Neural progenitor cell (in vitro differentiated cells): ENCODE data around the gene TK1. TPM values are rescaled to one million over a fixed set of nuclear protein-coding genes. Genes with fewer than 3 reads are reported as not detected.

Source experiments
- DNase-seq: peaks from one replicate; pipeline ENCODE4 v3.0.0-alpha.2; 2016; ENCODE audit warnings: low spot score
- H2AFZ ChIP-seq: fragments of 200-600 bp; sonication (generic); replicated peaks from 2 replicates; pipeline ENCODE4 v1.6.1; 2016; ENCODE audit warnings: antibody characterized with exemption
- H3F3A ChIP-seq: fragments of 200-600 bp; sonication (generic); 2 replicates; pipeline ENCODE4 v1.6.1; 2016; ENCODE audit warnings: antibody characterized with exemption, low read depth
- H3K27ac ChIP-seq: fragments of 200-600 bp; sonication (generic); 2 replicates; pipeline ENCODE4 v1.5.1; 2016; ENCODE audit warnings: mild to moderate bottlenecking
- H3K27me3 ChIP-seq: fragments of 200-600 bp; sonication (generic); 2 replicates; pipeline ENCODE4 v1.6.1; 2016; ENCODE audit warnings: mild to moderate bottlenecking, moderate library complexity
- H3K36me3 ChIP-seq: fragments of 200-600 bp; sonication (generic); 2 replicates; pipeline ENCODE4 v1.5.1; 2016
- H3K4me1 ChIP-seq: fragments of 200-600 bp; sonication (generic); 2 replicates; pipeline ENCODE4 v1.6.1; 2016; ENCODE audit warnings: mixed run types
- H3K4me2 ChIP-seq: fragments of 200-600 bp; sonication (generic); 2 replicates; pipeline ENCODE4 v1.6.1; 2016
- H3K4me3 ChIP-seq: fragments of 200-600 bp; sonication (generic); 2 replicates; pipeline ENCODE4 v1.5.1; 2016
- H3K79me2 ChIP-seq: fragments of 200-600 bp; sonication (generic); 2 replicates; pipeline ENCODE4 v1.6.1; 2016; ENCODE audit warnings: low read depth
- H3K9ac ChIP-seq: fragments of 200-600 bp; sonication (generic); 2 replicates; pipeline ENCODE4 v1.6.1; 2016
- H3K9me3 ChIP-seq: fragments of 200-600 bp; sonication (generic); 2 replicates; pipeline ENCODE4 v1.5.1; 2016; ENCODE audit warnings: low read depth
- H4K20me1 ChIP-seq: fragments of 200-600 bp; sonication (generic); 2 replicates; pipeline ENCODE4 v1.6.1; 2016; ENCODE audit warnings: low read depth
- H3K27ac Mint-ChIP-seq: 3 replicates; pipeline ENCODE4 v1.8.0; 2021; ENCODE audit warnings: mixed read lengths
- H3K27me3 Mint-ChIP-seq: 2 replicates; pipeline ENCODE4 v1.8.0; 2022; ENCODE audit warnings: low read depth, mild to moderate bottlenecking, inconsistent platforms, moderate library complexity, mixed read lengths; ENCODE audit not compliant: insufficient read depth
- H3K36me3 Mint-ChIP-seq: 3 replicates; pipeline ENCODE4 v1.8.0; 2021; ENCODE audit warnings: mixed read lengths
- H3K4me1 Mint-ChIP-seq: 3 replicates; pipeline ENCODE4 v1.8.0; 2021; ENCODE audit warnings: mixed read lengths
- H3K4me3 Mint-ChIP-seq: 3 replicates; pipeline ENCODE4 v1.8.0; 2021; ENCODE audit warnings: mild to moderate bottlenecking, moderate library complexity, mixed read lengths
- H3K9me3 Mint-ChIP-seq: 3 replicates; pipeline ENCODE4 v1.8.0; 2020; ENCODE audit warnings: mixed read lengths
- CTCF ChIP-seq: fragments of 200-600 bp; sonication (generic); IDR thresholded peaks from 2 replicates; pipeline ENCODE4 v1.5.1; 2017; ENCODE audit warnings: antibody characterized with exemption, mild to moderate bottlenecking
- EZH2 ChIP-seq: fragments of 200-600 bp; sonication (generic); IDR thresholded peaks from 2 replicates; pipeline ENCODE4 v1.6.1; 2017; ENCODE audit warnings: antibody characterized with exemption, mild to moderate bottlenecking, moderate library complexity
- EZH2phosphoT487 ChIP-seq: fragments of 200-600 bp; sonication (generic); IDR thresholded peaks from 2 replicates; pipeline ENCODE4 v1.6.1; 2017; ENCODE audit warnings: antibody characterized with exemption
- total RNA-seq: library from RNA; depleted of rRNA; stranded (reverse); fragments of >200 nt; gene quantifications from 2 replicates; pipeline ENCODE4 v1.2.3, GENCODE V29; 2015; ENCODE audit warnings: low replicate concordance

Gene TK1
- total RNA-seq, 1 donor from 2014 or later, result 27.3 TPM

- H3K79me2 ChIP-seq, result no peaks in the 10 kb centered on the region
- TF ChIP-seq EZH2, result no peak
- no peak for TF ChIP-seq CTCF
- no peak for TF ChIP-seq EZH2phosphoT487
- Mint-ChIP-seq H3K4me3 (no peak overlapping the region), H3K27me3 (peaks cover 4% of the 10 kb centered on the region), H3K27ac (peak overlapping the region; percentile 82), H3K9me3 (no peaks in the 10 kb centered on the region), H3K4me1 (peaks cover 16% of the 10 kb centered on the region), H3K36me3 (no peaks in the 10 kb centered on the region)
- no peak overlapping the region for H3K4me2 ChIP-seq
- peaks cover under 1% of the 10 kb centered on the region for H3K4me1 ChIP-seq
- no peak overlapping the region for H3K4me3 ChIP-seq
- no peak overlapping the region for H3K9ac ChIP-seq
- H2AFZ ChIP-seq, result no peak overlapping the region
- H3K27me3 ChIP-seq, result peaks cover 3% of the 10 kb centered on the region
- H3F3A ChIP-seq, result peaks cover 5% of the 10 kb centered on the region
- no peaks in the 10 kb centered on the region for H4K20me1 ChIP-seq
- no peak overlapping the region for H3K27ac ChIP-seq
- no peaks in the 10 kb centered on the region for H3K36me3 ChIP-seq
- H3K9me3 ChIP-seq, result no peaks in the 10 kb centered on the region
- DNase-seq, result no peak
Measured at GRCh38 chr17:78146471-78146869, 40.4 kb downstream of the TK1 start.

DNA sequence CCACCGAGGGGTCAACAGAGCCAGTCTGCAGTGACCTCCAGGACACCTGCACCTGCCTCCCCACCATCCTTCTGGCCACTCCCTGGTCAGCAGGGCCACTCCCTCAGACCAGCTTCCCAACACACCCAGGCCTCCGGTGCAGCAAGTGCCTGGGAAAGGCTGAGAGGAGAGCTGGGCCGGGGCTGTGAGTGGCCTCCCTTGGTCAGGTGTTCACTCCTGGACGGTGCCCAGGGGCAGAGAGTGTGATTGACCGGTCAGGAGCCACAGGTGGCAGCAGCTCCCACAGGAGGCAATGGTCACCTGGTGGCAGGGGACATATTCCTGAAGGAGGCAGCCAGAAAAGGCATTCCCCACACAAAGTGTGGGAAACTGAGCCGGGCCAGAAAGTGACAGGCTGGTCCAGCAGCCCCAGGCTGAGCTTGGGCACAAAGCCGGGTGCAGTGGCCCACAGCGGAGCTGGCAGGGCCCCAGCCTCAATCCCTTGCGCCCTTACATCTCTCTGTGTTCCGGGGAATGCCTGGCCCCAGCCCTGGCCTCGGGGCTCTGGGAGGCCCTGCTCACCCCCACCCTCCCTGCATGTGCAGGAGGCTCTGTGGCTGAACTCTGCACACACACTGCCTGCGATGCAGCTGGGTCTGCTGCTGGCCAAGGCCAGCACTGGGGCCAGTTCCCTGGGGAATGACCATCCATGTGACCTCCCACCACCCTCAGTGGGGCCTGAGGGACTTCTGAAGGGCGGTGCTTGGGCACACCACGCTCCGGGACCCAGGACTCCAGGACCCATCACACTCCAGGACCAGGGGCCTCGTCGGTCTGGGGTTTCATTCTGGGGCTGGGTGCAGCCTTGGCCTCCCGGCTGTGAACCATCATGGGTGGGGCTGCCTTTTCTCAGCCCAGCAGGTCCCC, 41.9 kb downstream of the TK1 start:
- Histone ChIP-seq H3K27ac (no peak overlapping the region), H3K4me2 (no peak overlapping the region), H3K27me3 (peaks cover 13% of the 10 kb centered on the region), H3K4me3 (no peak overlapping the region), H3K36me3 (no peaks in the 10 kb centered on the region), H3K4me1 (no peaks in the 10 kb centered on the region), H4K20me1 (no peaks in the 10 kb centered on the region), H3K79me2 (no peaks in the 10 kb centered on the region), H3K9ac (no peak overlapping the region), H2AFZ (no peak overlapping the region), H3F3A (peaks cover 6% of the 10 kb centered on the region), H3K9me3 (no peaks in the 10 kb centered on the region)
- no peak for DNase-seq
- no peaks in the 10 kb centered on the region for H3K9me3 Mint-ChIP-seq
- H3K27me3 Mint-ChIP-seq, result peaks cover 9% of the 10 kb centered on the region
- H3K36me3 Mint-ChIP-seq, result no peaks in the 10 kb centered on the region
- no peak overlapping the region for H3K4me3 Mint-ChIP-seq
- H3K4me1 Mint-ChIP-seq, result peaks cover 21% of the 10 kb centered on the region
- TF ChIP-seq CTCF (no peak), EZH2 (no peak), EZH2phosphoT487 (no peak)
- no peak overlapping the region for H3K27ac Mint-ChIP-seq

DNA sequence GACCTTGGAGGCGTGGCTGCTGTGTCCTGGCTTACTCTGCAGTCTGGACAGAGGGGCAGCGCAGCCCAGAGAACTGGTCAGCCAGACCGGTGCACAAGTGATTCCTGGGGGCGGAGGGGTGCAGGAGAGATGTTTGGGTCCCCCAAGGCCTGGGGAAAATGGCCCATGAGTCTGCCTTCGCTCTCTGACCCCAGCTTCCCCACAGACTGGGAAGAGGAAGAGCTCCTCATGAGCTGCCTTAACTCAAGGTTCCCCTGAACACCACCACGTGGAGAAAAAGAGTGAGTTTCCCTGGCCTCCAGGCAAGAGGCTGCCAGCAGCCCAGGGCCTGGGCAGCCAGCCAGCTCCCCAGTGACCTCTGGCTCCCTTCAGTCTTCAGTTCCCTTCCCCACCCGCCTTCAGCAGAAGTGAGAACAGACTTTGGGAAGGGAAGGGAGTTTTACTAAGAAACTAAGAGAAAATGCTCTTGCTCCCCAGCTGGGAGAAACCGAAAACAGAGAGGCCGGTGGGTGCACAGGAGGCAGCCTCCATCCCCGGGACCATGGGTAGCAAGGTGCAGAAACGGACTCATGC, 42.6 kb downstream of the TK1 start:
- H3K9me3 ChIP-seq, result no peaks in the 10 kb centered on the region
- peaks cover 13% of the 10 kb centered on the region for H3K27me3 ChIP-seq
- no peak overlapping the region for H3K9ac ChIP-seq
- H3K4me1 ChIP-seq, result no peaks in the 10 kb centered on the region
- TF ChIP-seq EZH2, result no peak
- no peak for TF ChIP-seq CTCF
- no peak for TF ChIP-seq EZH2phosphoT487
- no peak overlapping the region for H2AFZ ChIP-seq
- no peaks in the 10 kb centered on the region for H3K9me3 Mint-ChIP-seq
- H3K27ac ChIP-seq, result no peak overlapping the region
- peaks cover 21% of the 10 kb centered on the region for H3K4me1 Mint-ChIP-seq
- H3K36me3 Mint-ChIP-seq, result no peaks in the 10 kb centered on the region
- H4K20me1 ChIP-seq, result no peaks in the 10 kb centered on the region
- H3K27ac Mint-ChIP-seq, result peak overlapping the region; percentile 69
- H3K4me3 ChIP-seq, result no peak overlapping the region
- no peak overlapping the region for H3K4me3 Mint-ChIP-seq
- H3K36me3 ChIP-seq, result no peaks in the 10 kb centered on the region
- DNase-seq, result no peak
- H3F3A ChIP-seq, result peaks cover 14% of the 10 kb centered on the region
- no peaks in the 10 kb centered on the region for H3K79me2 ChIP-seq
- H3K27me3 Mint-ChIP-seq, result peaks cover 9% of the 10 kb centered on the region
- H3K4me2 ChIP-seq, result no peak overlapping the region
